Ascending aorta (tissue), 2 donors: ENCODE measurements around the gene XPNPEP2. TPM values are rescaled to one million over a fixed set of nuclear protein-coding genes. Genes with fewer than 3 reads are reported as not detected.

Experiments
- DNase-seq, 2 donors: peaks; one replicate each; pipeline ENCODE4 v3.0.0-alpha.2; 2019; ENCODE audit warnings: low spot score in 2 of 2
- H3K27ac ChIP-seq, 2 donors: fragments of 200-600 bp; sonication (generic); one replicate each; pipeline ENCODE4 v1.5.1; 2016 to 2017; ENCODE audit warnings: mild to moderate bottlenecking in 1 of 2
- H3K27me3 ChIP-seq: fragments of 200-600 bp; sonication (generic); one replicate; pipeline ENCODE4 v1.5.1; 2017
- H3K36me3 ChIP-seq, 2 donors: fragments of 200-600 bp; sonication (generic); one replicate each; pipeline ENCODE4 v1.5.1; 2016
- H3K4me1 ChIP-seq, 2 donors: fragments of 200-600 bp; sonication (generic); one replicate each; pipeline ENCODE4 v1.5.1; 2016 to 2017; ENCODE audit warnings: mild to moderate bottlenecking in 1 of 2
- H3K4me3 ChIP-seq, 2 donors: fragments of 200-600 bp; sonication (generic); one replicate each; pipeline ENCODE4 v1.5.1; 2016 to 2017; ENCODE audit warnings: mild to moderate bottlenecking in 1 of 2
- H3K9me3 ChIP-seq, 2 donors: fragments of 200-600 bp; sonication (generic); one replicate each; pipeline ENCODE4 v1.5.1; 2016
- CTCF ChIP-seq, 3 experiments: fragments of 200-600 bp in 2 of 3; fragments of 450-650 bp in 1 of 3; sonication (generic) in 2 of 3; IDR thresholded peaks; one replicate each; pipeline ENCODE4 v1.5.1; 2016 to 2019; ENCODE audit warnings: antibody characterized with exemption in 3 of 3, mild to moderate bottlenecking in 1 of 3, moderate library complexity in 1 of 3
- intact Hi-C: fragments of 100-400 bp; cut with DNase I; formaldehyde crosslinking; loops from one replicate; pipeline ENCODE4 v1.15.1; 2023
- total RNA-seq: library from RNA; depleted of rRNA; stranded (reverse); fragments of >200 nt; gene quantifications from one replicate; pipeline ENCODE4 v1.1.0, GENCODE V29; 2016

XPNPEP2 gene
- total RNA-seq, 1 donor from 2014 or later = 7.7 TPM

- intact Hi-C loops = loop anchor here (1.0 to 5.0 kb wide), 3 partner anchors 74 to 119 kb away; partner anchors contain the start of gene APLN
- Histone ChIP-seq H3K27me3 (no peaks in the 10 kb centered on the region), H3K27ac (no peak overlapping the region), H3K4me3 (no peak overlapping the region), H3K9me3 (no peaks in the 10 kb centered on the region), H3K36me3 (no peaks in the 10 kb centered on the region), H3K4me1 (no peaks in the 10 kb centered on the region)
- peak in 1 of 2 donors; percentile 75 for DNase-seq
- TF ChIP-seq CTCF (IDR thresholded peaks at IDR 0.05) = peak; percentile 57 to 72 (median 70)
Observed at GRCh38 chrX:129726307-129727111, 12.3 kb upstream of the XPNPEP2 start.

GRCh38 chrX:129728061-129728460, 10.7 kb upstream of the XPNPEP2 start:
- DNase-seq = peak in 1 of 2 donors; percentile 34
- no peaks in the 10 kb centered on the region for H3K27me3 ChIP-seq
- intact Hi-C loops = loop anchor here (5.0 kb wide), 1 partner anchor 76 kb away; the partner anchor contains the start of gene APLN
- no peaks in the 10 kb centered on the region for H3K4me1 ChIP-seq
- no peak overlapping the region for H3K27ac ChIP-seq
- no peaks in the 10 kb centered on the region for H3K36me3 ChIP-seq
- no peaks in the 10 kb centered on the region for H3K9me3 ChIP-seq
- TF ChIP-seq CTCF (IDR thresholded peaks at IDR 0.05) = no peak
- H3K4me3 ChIP-seq = no peak overlapping the region

GRCh38 chrX:129731228-129731627, 7.6 kb upstream of the XPNPEP2 start:
- no peak overlapping the region for H3K27ac ChIP-seq
- no peaks in the 10 kb centered on the region for H3K27me3 ChIP-seq
- no peaks in the 10 kb centered on the region for H3K36me3 ChIP-seq
- intact Hi-C loops = no loop called here
- no peak for TF ChIP-seq CTCF (IDR thresholded peaks at IDR 0.05)
- peak in 1 of 2 donors; percentile 45 for DNase-seq
- no peaks in the 10 kb centered on the region for H3K4me1 ChIP-seq
- no peaks in the 10 kb centered on the region for H3K9me3 ChIP-seq
- no peak overlapping the region for H3K4me3 ChIP-seq

- H3K27ac ChIP-seq = no peak overlapping the region
- no peaks in the 10 kb centered on the region for H3K27me3 ChIP-seq
- DNase-seq = peak in 1 of 2 donors; percentile 25
- TF ChIP-seq CTCF (IDR thresholded peaks at IDR 0.05) = no peak
- no peak overlapping the region for H3K4me3 ChIP-seq
- no peaks in the 10 kb centered on the region for H3K9me3 ChIP-seq
- intact Hi-C loops = no loop called here
- H3K4me1 ChIP-seq = no peaks in the 10 kb centered on the region
- H3K36me3 ChIP-seq = no peaks in the 10 kb centered on the region
Observed at GRCh38 chrX:129732857-129733256, 5.9 kb upstream of the XPNPEP2 start.

GRCh38 chrX:129733335-129733734, 5.4 kb upstream of the XPNPEP2 start:
- Histone ChIP-seq H3K4me3 (no peak overlapping the region), H3K9me3 (no peaks in the 10 kb centered on the region), H3K36me3 (no peaks in the 10 kb centered on the region), H3K27me3 (no peaks in the 10 kb centered on the region), H3K4me1 (no peaks in the 10 kb centered on the region), H3K27ac (no peak overlapping the region)
- DNase-seq = peak in 1 of 2 donors; percentile 52
- TF ChIP-seq CTCF (IDR thresholded peaks at IDR 0.05) = no peak
- intact Hi-C loops = no loop called here
